ENCODE measurements around the gene NSG1.

Gene NSG1

GRCh38 chr4:4427121-4427870 is 40.4 kb downstream of the NSG1 start:
- no peak overlapping the region for H3K4me3 ChIP-seq (replicated peaks; ENCODE audit: low read depth, low read length)
- no peak for TF ChIP-seq CTCF (IDR thresholded peaks at IDR 0.05; ENCODE audit: low read length, missing control alignments)
- no peak for DNase-seq (ENCODE audit: low read depth)

- TF ChIP-seq CTCF (IDR thresholded peaks at IDR 0.05; ENCODE audit: low read length, missing control alignments) = no peak
- no peak overlapping the region for H3K4me3 ChIP-seq (replicated peaks; ENCODE audit: low read depth, low read length)
- no peak for DNase-seq (ENCODE audit: low read depth)
Observed at GRCh38 chr4:4427886-4428285, 41.0 kb downstream of the NSG1 start.

GRCh38 chr4:4428966-4429875 is 42.3 kb downstream of the NSG1 start:
- DNase-seq (ENCODE audit: low read depth) = no peak
- no peak overlapping the region for H3K4me3 ChIP-seq (replicated peaks; ENCODE audit: low read depth, low read length)
- no peak for TF ChIP-seq CTCF (IDR thresholded peaks at IDR 0.05; ENCODE audit: low read length, missing control alignments)

GRCh38 chr4:4430492-4431195 is 43.7 kb downstream of the NSG1 start:
- DNase-seq (ENCODE audit: low read depth) = peak; percentile 78
- peak; percentile 97 for TF ChIP-seq CTCF (IDR thresholded peaks at IDR 0.05; ENCODE audit: low read length, missing control alignments)
- no peak overlapping the region for H3K4me3 ChIP-seq (replicated peaks; ENCODE audit: low read depth, low read length)

GRCh38 chr4:4432341-4433125 is 45.6 kb downstream of the NSG1 start:
- DNase-seq (ENCODE audit: low read depth) = no peak
- H3K4me3 ChIP-seq (replicated peaks; ENCODE audit: low read depth, low read length) = no peak overlapping the region
- no peak for TF ChIP-seq CTCF (IDR thresholded peaks at IDR 0.05; ENCODE audit: low read length, missing control alignments)

- DNase-seq (ENCODE audit: low read depth) = no peak
- TF ChIP-seq CTCF (IDR thresholded peaks at IDR 0.05; ENCODE audit: low read length, missing control alignments) = no peak
- H3K4me3 ChIP-seq (replicated peaks; ENCODE audit: low read depth, low read length) = no peak overlapping the region
Observed at GRCh38 chr4:4433941-4434340, 47.0 kb downstream of the NSG1 start.

Measured in fibroblast of pulmonary artery (primary cell).